NCI-H1105 (cell line): ENCODE results near the gene MDK.
A peak's percentile ranks its signal among the peaks of the same experiment; 100 is the strongest.

ENCODE experiments used
- DNase-seq: peaks from one replicate; lab custom pipeline; 2025; lab: John Stamatoyannopoulos, UW

MDK gene

DNA sequence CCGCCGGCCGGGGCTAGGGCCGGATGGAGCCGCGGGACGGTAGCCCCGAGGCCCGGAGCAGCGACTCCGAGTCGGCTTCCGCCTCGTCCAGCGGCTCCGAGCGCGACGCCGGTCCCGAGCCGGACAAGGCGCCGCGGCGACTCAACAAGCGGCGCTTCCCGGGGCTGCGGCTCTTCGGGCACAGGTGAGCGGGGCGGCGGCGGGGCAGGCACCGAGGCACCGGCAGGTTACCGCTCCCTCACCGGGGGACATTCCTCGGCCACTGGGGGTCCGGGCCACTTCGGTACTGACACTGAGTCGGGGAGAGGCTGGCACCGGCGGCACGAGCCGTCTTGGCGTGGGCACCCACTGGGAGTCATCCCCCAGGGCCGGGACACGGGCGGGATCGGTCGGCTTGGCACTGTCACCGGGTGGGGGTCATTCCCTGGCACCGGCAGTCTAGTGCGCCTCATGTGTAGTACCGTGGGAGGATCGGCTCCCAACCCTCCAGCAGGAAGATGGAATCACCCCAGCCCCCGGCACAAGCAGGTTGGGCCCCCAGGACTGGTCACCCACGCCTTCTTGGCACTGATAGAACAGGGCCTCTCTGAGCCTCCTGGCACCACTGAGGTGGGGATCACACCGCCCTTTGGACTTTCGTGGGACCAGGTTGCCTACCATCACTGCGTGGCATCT lies 33.7 kb upstream of the MDK start:
- DNase-seq: no peak

DNA sequence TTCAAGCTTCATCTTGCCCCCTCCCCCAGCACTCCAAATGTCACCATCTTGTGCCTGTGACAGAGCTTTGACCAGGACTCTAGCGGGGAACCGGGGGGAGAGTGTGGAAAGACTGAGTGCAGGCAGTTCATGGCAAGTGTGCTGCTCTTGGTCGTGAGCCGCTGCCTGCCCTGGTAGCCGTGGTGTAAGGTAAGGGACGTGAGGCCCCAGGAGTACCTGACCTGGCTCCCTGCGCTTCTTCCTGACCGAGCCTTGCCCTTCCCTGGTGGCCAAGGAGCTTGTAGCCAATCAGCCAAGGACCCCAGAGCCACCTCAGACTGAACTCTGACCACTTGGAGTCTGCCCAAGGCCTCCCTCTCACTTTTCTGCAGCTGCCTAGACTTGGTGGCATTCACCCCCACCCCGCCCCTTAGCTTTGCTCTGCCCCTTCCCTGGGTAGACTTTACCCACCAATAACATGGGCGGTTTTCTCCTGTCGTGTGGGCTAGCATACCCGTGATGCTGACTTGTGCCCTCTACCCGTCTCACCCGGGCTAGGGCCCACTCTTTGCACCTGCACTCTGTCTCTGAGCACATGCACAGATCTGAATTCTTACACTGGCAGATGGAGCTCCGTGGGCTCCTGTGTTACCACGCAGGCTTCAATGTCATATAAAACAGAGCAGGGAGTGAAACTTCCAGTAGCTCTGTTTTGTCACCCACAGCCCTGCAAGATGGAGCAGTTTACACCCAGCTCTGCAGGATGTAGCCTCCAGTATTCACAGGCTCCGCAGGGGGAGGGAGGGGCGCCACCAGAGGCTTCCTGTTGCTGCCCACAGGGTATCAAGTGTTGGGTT lies 32.7 kb upstream of the MDK start:
- no peak for DNase-seq

DNA sequence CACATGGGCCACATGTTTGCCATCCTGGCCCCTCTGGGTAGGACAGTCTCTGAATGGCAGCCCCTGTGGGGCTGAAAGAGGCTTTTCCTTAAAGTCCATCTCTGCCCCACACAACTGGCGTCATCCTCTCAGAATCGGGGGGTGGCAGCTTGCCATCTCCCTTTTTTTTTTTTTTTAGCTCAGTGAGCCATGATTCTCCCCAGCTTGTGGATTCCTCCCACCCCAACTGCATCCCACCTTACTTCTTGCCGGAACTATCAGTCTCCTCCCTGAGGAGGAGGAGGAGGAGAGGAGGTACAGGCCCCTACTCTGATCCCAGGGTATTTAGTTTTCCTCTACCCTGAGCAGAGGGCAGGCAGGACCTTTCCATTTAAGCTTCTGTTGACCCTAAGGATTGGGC lies 30.8 kb upstream of the MDK start:
- DNase-seq: no peak

DNA sequence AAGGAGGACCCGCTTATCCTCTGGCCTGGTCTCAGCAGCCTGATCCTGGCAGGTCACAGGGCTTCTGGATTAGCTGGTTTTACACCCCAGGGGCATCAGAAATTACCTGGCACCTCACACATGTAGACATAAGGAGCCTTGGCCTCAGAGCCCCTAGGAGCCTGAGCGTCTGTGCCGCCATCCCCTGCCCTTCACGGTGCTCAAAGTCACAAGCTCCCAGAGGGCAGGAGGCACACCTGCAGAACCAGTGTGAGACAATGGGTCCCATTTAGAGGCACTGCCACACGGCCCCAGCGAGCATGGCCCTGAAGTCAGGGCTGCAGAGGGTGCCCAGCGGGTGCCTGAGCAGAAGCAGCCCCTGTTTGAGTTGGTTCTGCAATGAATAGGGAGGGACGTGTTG lies 30.3 kb upstream of the MDK start:
- no peak for DNase-seq

DNA sequence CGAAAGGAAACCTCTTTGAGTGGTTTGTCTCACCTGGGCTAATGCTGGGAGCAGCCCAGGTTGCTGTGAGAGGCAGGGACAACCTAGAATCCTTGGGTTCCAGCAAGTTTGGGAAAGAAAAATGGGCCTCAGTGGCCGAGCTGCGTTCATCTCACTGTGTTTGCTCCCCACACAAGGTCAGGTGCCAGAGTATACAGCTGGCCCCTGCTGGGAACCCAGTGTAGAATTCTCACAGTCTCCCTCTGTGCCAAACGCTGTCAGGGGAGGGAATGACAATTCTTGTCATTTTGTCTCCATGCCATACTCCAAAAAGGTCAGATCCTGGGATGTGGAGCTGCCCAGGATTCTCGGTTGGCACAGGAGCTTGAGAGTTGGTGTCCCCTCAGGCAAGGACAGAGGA lies 29.9 kb upstream of the MDK start:
- no peak for DNase-seq

DNA sequence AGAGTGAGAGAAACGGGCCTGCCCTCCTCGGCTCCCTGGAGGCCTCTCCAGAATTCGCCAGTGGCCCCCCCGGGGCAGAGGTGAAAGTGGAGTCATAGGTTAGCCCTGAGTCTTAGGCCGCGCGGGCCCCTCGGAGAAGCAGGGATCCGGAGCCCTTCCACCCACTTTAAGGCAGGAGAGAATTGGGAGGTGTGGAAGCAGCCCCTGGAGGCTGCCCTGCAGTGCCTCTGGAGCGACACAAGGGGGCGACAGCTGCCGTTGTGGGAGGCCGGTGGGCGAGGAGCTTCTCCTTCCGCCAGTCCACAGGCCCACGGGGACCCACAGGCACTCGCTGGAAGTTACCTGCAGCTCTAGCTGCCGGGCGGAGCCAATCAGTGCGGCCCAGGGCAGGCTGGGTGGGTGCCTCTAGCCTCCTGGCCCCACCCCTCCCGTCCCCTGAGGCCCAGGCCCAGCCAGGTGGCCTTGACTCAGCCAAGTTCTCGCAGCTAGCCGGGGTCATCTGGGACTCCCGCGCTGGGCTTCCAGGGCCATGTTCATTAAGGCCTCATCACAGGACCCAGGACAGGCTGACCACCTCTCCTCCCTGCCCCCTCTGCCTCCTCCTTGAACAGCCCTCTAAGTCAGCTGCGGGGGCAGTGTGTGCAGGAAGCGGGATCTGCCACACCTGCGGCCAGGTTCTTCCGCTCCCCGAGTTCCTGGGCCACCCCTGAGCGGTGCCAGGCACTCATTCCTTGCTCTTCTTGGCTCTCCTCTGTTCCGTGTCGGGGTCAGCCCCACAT lies 29.2 kb upstream of the MDK start:
- no peak for DNase-seq

DNA sequence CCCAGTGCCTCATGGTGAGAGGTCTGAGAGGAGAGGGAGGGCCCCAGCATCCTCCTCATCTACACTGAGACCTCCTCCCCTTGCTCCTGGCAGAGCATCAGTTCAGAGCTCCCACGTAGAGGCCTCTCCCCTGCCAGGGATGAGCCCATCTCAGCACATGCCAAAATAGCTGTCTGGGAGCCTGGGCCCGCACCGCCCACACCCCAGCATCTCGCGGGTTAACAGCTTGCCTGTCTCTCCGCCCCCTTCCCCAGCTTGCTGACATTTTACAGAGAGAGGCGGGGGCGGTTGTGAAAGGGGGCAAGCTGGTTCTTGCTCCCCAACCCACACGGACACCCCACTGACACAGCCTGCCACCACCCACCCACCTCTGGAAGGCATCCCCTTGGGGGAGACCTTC lies 27.8 kb upstream of the MDK start:
- no peak for DNase-seq

DNA sequence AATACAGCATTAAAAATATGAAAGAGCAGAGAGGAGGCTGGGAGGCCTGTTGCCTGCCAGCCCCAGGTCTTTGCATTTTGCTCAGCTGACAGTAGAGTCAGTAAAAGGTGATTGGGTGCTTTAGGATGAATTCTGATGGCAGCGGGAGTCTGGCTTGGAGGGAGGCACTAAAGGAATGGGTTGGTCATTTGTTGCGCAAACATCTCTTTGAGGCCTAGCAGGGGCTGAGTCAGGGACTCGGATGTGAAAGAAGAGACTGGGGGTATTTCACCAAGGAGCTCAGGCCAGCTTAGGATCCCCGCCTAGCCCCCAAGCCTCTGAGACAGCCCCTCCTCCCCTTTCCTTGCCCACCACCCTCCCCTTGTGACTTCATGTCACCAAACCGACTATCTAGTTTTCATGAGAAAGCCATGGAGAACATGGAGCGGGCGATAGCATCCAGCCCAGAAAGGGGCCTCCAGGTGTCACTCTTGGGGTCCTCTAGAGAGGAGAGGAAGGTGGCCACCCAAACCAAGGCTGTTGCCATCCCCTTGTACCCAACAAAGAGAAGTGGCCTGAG lies 24.5 kb upstream of the MDK start:
- DNase-seq: no peak

DNA sequence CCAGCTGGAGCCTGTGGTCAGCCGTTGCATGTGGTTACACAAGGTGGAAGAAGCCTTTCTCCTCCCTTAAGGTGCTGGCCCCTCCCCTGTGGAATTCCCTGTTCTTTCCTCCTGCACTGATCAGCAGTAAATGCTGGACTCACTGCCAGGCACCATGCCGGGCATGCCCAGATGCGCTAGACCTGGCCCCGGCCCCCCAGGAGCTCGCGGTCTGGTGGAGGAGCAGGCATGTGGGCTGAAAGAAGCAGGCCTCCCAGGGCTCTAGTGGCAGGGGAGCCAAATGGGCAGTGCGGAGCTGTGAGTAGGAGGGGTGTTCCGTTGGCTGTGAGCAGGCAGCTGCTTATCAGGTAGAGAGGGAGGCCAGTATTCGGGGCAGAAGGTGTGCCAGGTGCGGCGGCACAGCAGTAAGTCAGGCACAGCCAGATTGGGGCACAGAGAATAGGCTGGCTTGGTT lies 24.0 kb upstream of the MDK start:
- no peak for DNase-seq

DNA sequence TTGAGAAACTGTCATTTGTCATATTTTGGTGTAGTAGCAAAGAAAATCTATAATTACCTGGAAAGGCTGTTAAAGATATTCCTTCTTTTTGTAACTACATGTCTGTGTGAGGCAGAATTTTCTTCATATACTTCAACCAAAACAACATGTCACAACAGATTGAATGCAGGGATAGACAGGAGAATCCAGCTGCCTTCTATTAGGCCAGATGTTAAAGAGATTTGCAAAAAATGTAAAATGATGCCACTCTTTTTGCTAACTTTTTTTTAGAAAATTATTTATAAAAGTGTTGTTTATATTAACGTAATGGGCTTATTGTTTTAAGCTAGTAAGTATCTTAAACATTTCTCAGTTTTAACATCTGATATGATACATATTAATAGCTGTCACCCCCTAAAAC lies 21.5 kb upstream of the MDK start:
- no peak for DNase-seq

DNA sequence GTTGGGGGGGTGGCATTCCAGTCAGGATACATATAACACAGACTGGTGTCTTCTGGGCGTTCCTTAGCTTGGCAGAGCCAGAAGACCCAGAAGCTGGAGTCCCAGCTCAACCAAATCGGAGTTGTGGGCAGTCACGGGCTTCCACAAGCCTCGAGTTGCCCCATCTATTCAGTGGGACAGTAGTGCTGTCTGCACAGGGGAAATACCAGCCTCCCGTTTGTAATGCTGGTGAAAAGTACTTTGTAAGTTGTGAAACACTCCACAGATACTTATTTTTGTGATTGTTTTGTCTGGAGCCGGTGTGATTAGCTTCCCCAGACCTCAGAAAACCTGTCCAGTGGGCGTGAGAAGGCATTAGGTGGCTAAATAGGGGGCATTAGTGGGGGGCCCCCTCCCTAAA lies 20.6 kb upstream of the MDK start:
- no peak for DNase-seq

DNA sequence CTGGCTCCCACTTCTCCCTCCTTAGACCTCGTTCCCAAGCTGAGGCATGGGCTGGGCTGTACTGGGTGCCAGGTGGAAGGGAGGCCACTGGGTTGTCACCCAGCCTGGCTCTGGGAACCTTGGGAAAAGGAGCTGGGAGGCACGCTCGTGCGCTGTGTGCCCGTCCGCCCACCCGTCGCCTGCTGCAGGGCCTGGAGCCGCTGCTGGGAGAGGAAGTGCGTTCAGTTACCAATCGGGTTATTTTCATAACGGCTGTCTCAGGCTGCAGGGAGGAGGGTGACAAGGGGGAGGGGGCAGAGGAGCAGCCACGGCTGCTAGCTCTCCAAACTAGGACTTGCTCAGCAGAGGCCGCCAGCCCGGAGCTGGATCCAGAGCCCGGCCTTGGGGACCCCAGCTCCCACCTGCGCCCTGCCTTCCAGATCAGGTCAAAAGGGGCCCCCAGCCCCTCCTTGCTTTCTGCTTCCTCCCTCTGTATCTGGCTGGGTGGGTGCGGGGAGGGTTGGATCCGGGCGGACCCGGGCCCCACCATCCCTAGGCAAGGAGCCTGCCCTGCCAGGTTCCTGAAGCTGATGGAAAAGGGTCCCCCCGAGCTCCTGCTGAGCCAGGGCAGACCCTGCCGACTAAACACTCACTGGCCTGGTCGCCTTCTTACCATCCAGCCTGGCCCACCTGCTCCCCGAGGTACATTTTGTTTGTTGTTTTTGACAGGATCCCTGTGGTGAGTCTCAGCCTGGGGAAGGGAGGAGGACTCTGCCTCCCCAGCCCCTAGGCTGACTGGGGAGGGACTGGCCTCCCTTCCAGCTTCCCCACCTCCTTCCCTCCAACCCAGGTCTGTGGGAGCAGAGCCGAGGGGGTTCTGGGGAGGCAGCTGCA lies 19.9 kb upstream of the MDK start:
- DNase-seq: no peak

DNA sequence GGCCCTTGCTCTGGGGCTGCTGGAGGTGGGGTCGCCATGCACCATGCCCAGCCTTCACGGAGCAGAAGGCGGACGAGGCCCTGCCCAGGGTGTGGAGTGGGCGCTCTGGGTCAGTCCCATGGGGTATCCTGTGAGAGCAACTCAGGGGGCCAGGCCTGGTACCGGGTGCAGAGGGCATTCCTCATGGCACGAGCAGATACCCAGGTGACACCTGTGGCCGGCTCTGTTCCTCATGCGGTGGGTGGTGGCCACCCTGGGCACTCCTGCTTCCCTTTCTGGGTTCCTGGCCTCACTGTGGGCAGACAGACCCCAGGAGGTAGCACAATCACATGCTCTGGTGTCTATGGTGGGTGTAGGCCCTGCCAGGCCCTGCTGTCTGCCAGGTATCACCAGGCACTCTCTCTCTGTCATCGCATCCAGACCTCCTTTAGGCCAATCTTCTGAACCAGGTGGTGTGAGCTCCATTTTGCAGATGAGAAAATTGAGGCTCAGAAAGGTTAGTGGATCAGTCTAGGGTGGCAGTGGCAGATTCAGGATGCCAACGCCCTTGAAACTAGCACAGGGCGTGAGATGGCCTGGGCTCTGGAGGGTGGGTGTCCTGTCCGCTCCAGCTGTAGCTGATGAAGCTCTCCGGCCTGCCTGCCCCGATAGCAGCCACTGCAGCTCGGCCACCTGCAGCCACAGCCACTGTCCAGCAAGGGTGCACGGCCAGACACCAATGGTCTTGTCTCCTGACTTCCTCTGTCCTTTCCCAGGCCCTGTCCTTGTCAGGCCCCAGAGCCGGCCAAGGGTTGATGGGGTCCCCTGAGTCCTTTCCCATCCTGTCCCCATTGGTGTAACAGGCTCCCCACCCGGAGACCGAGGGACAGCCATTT lies 19.1 kb upstream of the MDK start:
- DNase-seq: no peak

DNA sequence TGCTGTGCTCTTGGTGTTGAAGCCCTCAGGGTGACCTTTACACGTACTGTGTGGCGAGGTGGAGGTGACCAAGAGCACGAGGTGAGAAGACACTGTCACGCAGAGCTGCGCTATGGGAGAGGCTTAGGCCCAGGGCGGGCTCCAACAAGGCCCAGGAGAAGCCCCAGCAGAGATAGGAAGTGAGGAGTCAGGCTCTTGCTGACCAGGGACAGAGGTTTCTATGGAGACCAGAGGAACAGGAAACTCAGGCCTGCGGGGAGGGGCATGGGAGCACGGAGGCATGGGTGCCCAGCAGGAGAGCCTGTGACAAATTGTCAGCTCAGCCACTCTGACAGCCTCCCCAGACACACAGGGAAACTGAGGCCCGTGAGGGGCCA lies 18.4 kb upstream of the MDK start:
- DNase-seq: no peak

DNA sequence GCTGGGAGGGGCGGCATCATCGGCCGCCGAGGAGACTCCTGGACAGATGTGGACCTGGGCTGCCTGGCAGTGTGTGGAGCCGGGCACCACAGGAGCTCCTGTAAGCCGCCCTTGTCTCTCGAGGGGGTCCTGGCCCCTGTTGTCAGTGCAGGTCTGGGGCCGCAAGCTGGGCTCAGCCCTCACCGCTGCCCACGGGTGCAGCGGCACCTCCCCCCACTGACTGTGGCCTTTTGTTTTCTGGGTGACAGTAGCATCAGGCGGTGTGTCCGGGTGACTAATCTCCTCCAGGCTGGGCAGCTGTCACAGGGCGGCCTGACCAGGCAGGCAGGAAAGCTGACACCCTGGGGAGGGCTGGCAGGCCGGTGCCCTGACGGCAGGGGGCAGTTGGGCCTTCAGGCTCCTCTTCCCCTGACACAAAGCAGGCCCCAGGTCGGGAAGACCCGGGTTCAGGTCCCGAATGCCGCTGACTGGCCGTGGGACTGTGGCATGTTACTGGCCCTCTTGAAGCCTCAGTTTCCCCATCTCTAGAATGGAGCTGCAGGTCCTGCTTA lies 17.9 kb upstream of the MDK start:
- no peak for DNase-seq

DNA sequence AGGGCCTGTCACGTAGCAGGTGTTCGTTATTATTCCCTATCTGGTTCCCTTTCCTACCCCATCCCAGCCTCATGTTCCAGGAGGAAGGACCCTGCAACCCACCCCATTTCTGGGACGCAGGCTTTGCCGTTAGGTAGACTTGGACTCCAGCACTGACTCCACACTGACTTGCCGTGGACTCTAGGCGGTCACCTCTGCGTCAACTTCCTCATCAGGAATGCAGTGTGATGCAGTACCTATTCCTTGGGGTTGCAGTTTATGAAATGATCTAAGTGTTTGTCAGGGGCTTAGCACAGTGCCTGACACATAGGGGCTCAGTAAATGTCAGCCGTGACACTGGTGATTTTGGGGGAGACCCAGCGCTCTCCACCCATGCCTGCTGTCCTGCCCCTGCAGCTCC lies 17.4 kb upstream of the MDK start:
- no peak for DNase-seq

DNA sequence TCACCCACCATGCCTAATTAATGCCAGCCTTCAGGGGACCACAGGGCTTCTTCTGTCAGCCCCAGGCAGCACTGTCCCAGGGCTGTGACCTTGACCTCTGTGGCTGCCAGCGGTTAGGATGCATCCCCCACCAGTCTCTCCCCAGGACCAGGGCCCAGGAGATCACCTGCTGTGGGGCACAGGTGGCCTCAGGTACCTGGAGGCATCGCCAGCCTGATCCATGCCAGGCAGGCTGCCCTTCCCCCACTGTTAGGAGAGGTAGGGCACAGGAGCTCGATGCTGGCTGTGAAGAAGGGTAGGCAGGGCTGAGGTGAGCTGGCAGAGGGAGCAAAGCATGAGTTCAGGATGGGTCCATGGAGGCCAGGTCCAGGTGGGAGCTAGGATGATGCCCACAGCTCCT lies 16.7 kb upstream of the MDK start:
- no peak for DNase-seq

DNA sequence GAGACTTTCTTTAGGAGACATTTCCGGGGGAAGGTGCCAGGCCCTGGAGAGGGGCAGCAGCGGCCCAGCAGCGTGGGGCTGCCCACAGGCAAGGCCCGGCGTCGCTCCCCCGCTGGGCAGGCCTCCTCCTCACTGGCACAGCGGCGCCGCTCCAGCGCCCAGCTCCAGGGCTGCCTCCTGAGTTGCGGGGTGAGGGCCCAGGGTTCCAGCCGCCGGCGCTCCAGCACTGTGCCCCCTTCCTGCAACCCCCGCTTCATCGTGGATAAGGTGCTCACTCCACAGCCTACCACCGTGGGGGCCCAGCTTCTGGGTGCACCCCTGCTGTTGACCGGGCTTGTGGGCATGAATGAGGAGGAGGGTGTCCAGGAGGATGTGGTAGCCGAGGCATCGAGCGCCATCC lies 15.2 kb upstream of the MDK start:
- no peak for DNase-seq

DNA sequence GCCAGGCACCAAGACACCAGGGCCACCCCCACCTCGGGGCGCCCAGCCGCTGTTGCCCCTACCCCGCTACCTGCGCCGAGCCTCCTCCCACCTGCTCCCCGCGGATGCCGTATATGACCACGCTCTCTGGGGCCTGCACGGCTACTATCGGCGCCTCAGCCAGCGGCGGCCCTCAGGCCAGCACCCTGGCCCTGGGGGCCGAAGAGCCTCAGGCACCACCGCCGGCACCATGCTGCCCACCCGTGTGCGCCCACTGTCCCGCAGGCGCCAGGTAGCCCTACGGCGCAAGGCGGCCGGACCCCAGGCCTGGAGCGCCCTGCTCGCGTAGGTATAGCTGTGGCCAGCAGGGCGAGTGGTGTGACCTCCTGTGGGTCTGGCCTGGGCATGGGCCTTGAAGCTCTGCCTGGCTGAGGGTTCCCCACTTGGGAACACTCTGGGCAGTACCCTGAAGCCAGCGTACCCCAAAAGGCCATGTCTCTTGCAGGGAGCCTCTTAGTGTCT lies 14.8 kb upstream of the MDK start:
- no peak for DNase-seq

DNA sequence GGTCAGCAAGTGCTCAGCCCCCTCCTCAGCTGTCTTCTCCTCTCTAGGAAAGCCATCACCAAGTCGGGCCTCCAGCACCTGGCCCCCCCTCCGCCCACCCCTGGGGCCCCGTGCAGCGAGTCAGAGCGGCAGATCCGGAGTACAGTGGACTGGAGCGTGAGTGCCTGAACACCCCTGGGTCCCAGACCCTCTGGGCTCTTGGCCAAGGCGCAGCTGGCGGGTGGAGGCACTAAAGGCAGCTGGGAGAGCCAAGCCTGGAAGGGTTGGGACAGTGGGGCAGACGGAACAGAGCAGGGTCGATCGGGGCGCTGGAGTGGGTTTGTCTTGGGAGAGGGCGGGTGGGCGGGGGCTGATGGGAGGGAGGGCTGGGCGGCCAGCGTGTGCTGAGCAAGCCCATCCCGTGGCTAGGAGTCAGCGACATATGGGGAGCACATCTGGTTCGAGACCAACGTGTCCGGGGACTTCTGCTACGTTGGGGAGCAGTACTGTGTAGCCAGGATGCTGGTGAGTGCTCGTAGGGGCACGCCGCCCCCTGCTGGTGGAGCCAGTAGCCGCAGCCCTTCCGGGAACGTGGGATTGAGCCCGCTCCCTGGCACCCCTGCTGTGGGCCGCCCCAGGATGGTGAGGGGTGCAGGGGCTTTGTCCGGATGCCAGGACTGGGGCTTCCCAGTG lies 14.1 kb upstream of the MDK start:
- peak; percentile 41 for DNase-seq
